Ascending aorta (tissue), 2 donors: ENCODE measurements around the gene C16orf54. TPM values are rescaled to one million over a fixed set of nuclear protein-coding genes. Genes with fewer than 3 reads are reported as not detected.
A peak's percentile ranks its signal among the peaks of the same experiment; 100 is the strongest.
"Not testable (repeated sequence)": the region's sequence is repeated elsewhere in the genome, so short reads cannot be mapped to it uniquely, and the experiment has no call there.

ENCODE experiments used
- DNase-seq, 2 donors: peaks; one replicate each; pipeline ENCODE4 v3.0.0-alpha.2; 2019; ENCODE audit warnings: low spot score in 2 of 2
- H3K27ac ChIP-seq, 2 donors: fragments of 200-600 bp; sonication (generic); one replicate each; pipeline ENCODE4 v1.5.1; 2016 to 2017; ENCODE audit warnings: mild to moderate bottlenecking in 1 of 2
- H3K27me3 ChIP-seq: fragments of 200-600 bp; sonication (generic); one replicate; pipeline ENCODE4 v1.5.1; 2017
- H3K36me3 ChIP-seq, 2 donors: fragments of 200-600 bp; sonication (generic); one replicate each; pipeline ENCODE4 v1.5.1; 2016
- H3K4me1 ChIP-seq, 2 donors: fragments of 200-600 bp; sonication (generic); one replicate each; pipeline ENCODE4 v1.5.1; 2016 to 2017; ENCODE audit warnings: mild to moderate bottlenecking in 1 of 2
- H3K4me3 ChIP-seq, 2 donors: fragments of 200-600 bp; sonication (generic); one replicate each; pipeline ENCODE4 v1.5.1; 2016 to 2017; ENCODE audit warnings: mild to moderate bottlenecking in 1 of 2
- H3K9me3 ChIP-seq, 2 donors: fragments of 200-600 bp; sonication (generic); one replicate each; pipeline ENCODE4 v1.5.1; 2016
- CTCF ChIP-seq, 3 experiments: fragments of 200-600 bp in 2 of 3; fragments of 450-650 bp in 1 of 3; sonication (generic) in 2 of 3; IDR thresholded peaks; one replicate each; pipeline ENCODE4 v1.5.1; 2016 to 2019; ENCODE audit warnings: antibody characterized with exemption in 3 of 3, mild to moderate bottlenecking in 1 of 3, moderate library complexity in 1 of 3
- intact Hi-C: fragments of 100-400 bp; cut with DNase I; formaldehyde crosslinking; loops from one replicate; pipeline ENCODE4 v1.15.1; 2023
- total RNA-seq: library from RNA; depleted of rRNA; stranded (reverse); fragments of >200 nt; gene quantifications from one replicate; pipeline ENCODE4 v1.1.0, GENCODE V29; 2016

C16orf54 gene
- total RNA-seq, 1 donor from 2014 or later, result 0.21 TPM

GRCh38 chr16:29736764-29737163 lies 9.0 kb downstream of the C16orf54 start:
- no peak for TF ChIP-seq CTCF (IDR thresholded peaks at IDR 0.05)

GRCh38 chr16:29736112-29736511 lies 9.7 kb downstream of the C16orf54 start:
- Histone ChIP-seq H3K4me1 (no peaks in the 10 kb centered on the region), H3K36me3 (no peaks in the 10 kb centered on the region), H3K27ac (no peak overlapping the region), H3K4me3 (no peak overlapping the region), H3K27me3 (no peaks in the 10 kb centered on the region), H3K9me3 (no peaks in the 10 kb centered on the region)
- TF ChIP-seq CTCF (IDR thresholded peaks at IDR 0.05), result no peak
- intact Hi-C loops, result no loop called here
- DNase-seq, result no peak

More at GRCh38 chr16:29736764-29737163, 9.0 kb downstream of the C16orf54 start:
- Histone ChIP-seq H3K27ac (no peak overlapping the region), H3K4me3 (no peak overlapping the region), H3K9me3 (no peaks in the 10 kb centered on the region), H3K36me3 (no peaks in the 10 kb centered on the region), H3K27me3 (no peaks in the 10 kb centered on the region), H3K4me1 (no peaks in the 10 kb centered on the region)
- intact Hi-C loops, result no loop called here
- no peak for DNase-seq

GRCh38 chr16:29734786-29735185 lies 11.0 kb downstream of the C16orf54 start:
- no peak for TF ChIP-seq CTCF (IDR thresholded peaks at IDR 0.05)
- Histone ChIP-seq H3K9me3 (no peaks in the 10 kb centered on the region), H3K27me3 (no peaks in the 10 kb centered on the region), H3K36me3 (no peaks in the 10 kb centered on the region), H3K27ac (no peak overlapping the region), H3K4me3 (no peak overlapping the region), H3K4me1 (no peaks in the 10 kb centered on the region)
- no peak for DNase-seq
- intact Hi-C loops, result no loop called here

- H3K27me3 ChIP-seq, H3K4me3 ChIP-seq, H3K27ac ChIP-seq, intact Hi-C loops, DNase-seq, H3K36me3 ChIP-seq, H3K9me3 ChIP-seq, H3K4me1 ChIP-seq: not testable (repeated sequence)
Measured at GRCh38 chr16:29731768-29732601, 13.8 kb downstream of the C16orf54 start.

GRCh38 chr16:29730649-29731048 lies 15.1 kb downstream of the C16orf54 start:
- Histone ChIP-seq H3K9me3 (no peaks in the 10 kb centered on the region), H3K4me1 (no peaks in the 10 kb centered on the region), H3K27ac (no peak overlapping the region), H3K27me3 (no peaks in the 10 kb centered on the region), H3K36me3 (no peaks in the 10 kb centered on the region), H3K4me3 (no peak overlapping the region)
- TF ChIP-seq CTCF (IDR thresholded peaks at IDR 0.05), result no peak
- intact Hi-C loops, result no loop called here
- no peak for DNase-seq

- intact Hi-C loops, result no loop called here
- H3K27me3 ChIP-seq, result no peaks in the 10 kb centered on the region
- H3K36me3 ChIP-seq, result no peaks in the 10 kb centered on the region
- no peaks in the 10 kb centered on the region for H3K9me3 ChIP-seq
- H3K27ac ChIP-seq, result no peak overlapping the region
- no peak for DNase-seq
- H3K4me1 ChIP-seq, result no peaks in the 10 kb centered on the region
- TF ChIP-seq CTCF (IDR thresholded peaks at IDR 0.05), result peak in 2 of 3 experiments; percentile 18 to 46
- no peak overlapping the region for H3K4me3 ChIP-seq
Measured at GRCh38 chr16:29729116-29729521, 16.7 kb downstream of the C16orf54 start.
